AML-193 (cell line): ENCODE measurements around the gene GLCCI1.
A peak's percentile ranks its signal among the peaks of the same experiment; 100 is the strongest.

Experiments used
- DNase-seq, 2 experiments: peaks; one replicate each; lab custom pipeline; 2025; lab: John Stamatoyannopoulos, UW

GLCCI1 gene

GRCh38 chr7:7968544-7969305 is at the start of gene GLCCI1:
TSS of gene GLCCI1 (plus strand) at chr7:7968796. CDS start at chr7:7969351, 555 bp downstream.
- peak; percentile 93 to 94 for DNase-seq

GRCh38 chr7:7919449-7919945 is 49.1 kb upstream of the GLCCI1 start:
- no peak for DNase-seq

GRCh38 chr7:7920056-7920455 is 48.5 kb upstream of the GLCCI1 start:
- DNase-seq, result no peak

GRCh38 chr7:7920481-7920880 is 48.1 kb upstream of the GLCCI1 start:
- DNase-seq, result no peak

GRCh38 chr7:7921830-7922229 is 46.8 kb upstream of the GLCCI1 start:
- DNase-seq, result no peak

GRCh38 chr7:7922684-7923385 is 45.8 kb upstream of the GLCCI1 start:
- no peak for DNase-seq

GRCh38 chr7:7923818-7924217 is 44.8 kb upstream of the GLCCI1 start:
- no peak for DNase-seq

- no peak for DNase-seq
These were observed 44.3 kb upstream of the GLCCI1 start for GRCh38 chr7:7924303-7924702.

- no peak for DNase-seq
These were observed 37.0 kb upstream of the GLCCI1 start for GRCh38 chr7:7931626-7932025.

GRCh38 chr7:7932553-7932952 is 36.0 kb upstream of the GLCCI1 start:
- DNase-seq, result no peak

GRCh38 chr7:7933915-7934526 is 34.6 kb upstream of the GLCCI1 start:
- no peak for DNase-seq

GRCh38 chr7:7934945-7935344 is 33.7 kb upstream of the GLCCI1 start:
- DNase-seq, result no peak

- no peak for DNase-seq
These were observed 30.1 kb upstream of the GLCCI1 start for GRCh38 chr7:7938471-7938870.

- DNase-seq, result no peak
These were observed 24.6 kb upstream of the GLCCI1 start for GRCh38 chr7:7943951-7944350.

GRCh38 chr7:7944619-7945282 is 23.8 kb upstream of the GLCCI1 start:
- no peak for DNase-seq

GRCh38 chr7:7946486-7946885 is 22.1 kb upstream of the GLCCI1 start:
- DNase-seq, result no peak

- no peak for DNase-seq
These were observed 20.4 kb upstream of the GLCCI1 start for GRCh38 chr7:7948232-7948631.

- DNase-seq, result no peak
These were observed 14.8 kb upstream of the GLCCI1 start for GRCh38 chr7:7953806-7954205.

GRCh38 chr7:7956531-7957128 is 12.0 kb upstream of the GLCCI1 start:
- DNase-seq, result no peak

GRCh38 chr7:7957513-7957912 is 11.1 kb upstream of the GLCCI1 start:
- no peak for DNase-seq

GRCh38 chr7:7959979-7960670 is 8.5 kb upstream of the GLCCI1 start:
- no peak for DNase-seq
